GM18498 (cell line): Measurements from ENCODE around the gene RAC3.

Source experiments
- ATAC-seq: cut with Tn5 transposase; IDR thresholded peaks from one replicate; pipeline ENCODE4 v1.9.1; 2021; ENCODE audit warnings: mild to moderate bottlenecking, moderate library complexity; ENCODE audit not compliant: unreplicated experiment

The RAC3 gene

GRCh38 chr17:82011617-82012187 is 19.8 kb upstream of the RAC3 start:
- ATAC-seq, result no peak

- ATAC-seq, result no peak
Observed at GRCh38 chr17:82012261-82012639, 19.2 kb upstream of the RAC3 start.

- no peak for ATAC-seq
Observed at GRCh38 chr17:82012640-82013295, 18.7 kb upstream of the RAC3 start.

GRCh38 chr17:82013341-82013740 is 18.1 kb upstream of the RAC3 start:
- no peak for ATAC-seq

- no peak for ATAC-seq
Observed at GRCh38 chr17:82013772-82014321, 17.6 kb upstream of the RAC3 start.

- ATAC-seq, result no peak
Observed at GRCh38 chr17:82014432-82014831, 17.0 kb upstream of the RAC3 start.

GRCh38 chr17:82014971-82015310 is 16.5 kb upstream of the RAC3 start:
- ATAC-seq, result no peak

- ATAC-seq, result no peak
Observed at GRCh38 chr17:82015311-82015971, 16.0 kb upstream of the RAC3 start.

- ATAC-seq, result no peak
Observed at GRCh38 chr17:82016061-82016874, 15.2 kb upstream of the RAC3 start.

- ATAC-seq, result no peak
Observed at GRCh38 chr17:82016875-82017459, 14.5 kb upstream of the RAC3 start.

- ATAC-seq, result no peak
Observed at GRCh38 chr17:82017612-82018151, 13.8 kb upstream of the RAC3 start.

GRCh38 chr17:82018152-82018988 is 13.1 kb upstream of the RAC3 start:
- no peak for ATAC-seq

- ATAC-seq, result no peak
Observed at GRCh38 chr17:82018989-82019689, 12.3 kb upstream of the RAC3 start.

- ATAC-seq, result no peak
Observed at GRCh38 chr17:82019690-82020571, 11.5 kb upstream of the RAC3 start.

- no peak for ATAC-seq
Observed at GRCh38 chr17:82020572-82021106, 10.8 kb upstream of the RAC3 start.

- ATAC-seq, result no peak
Observed at GRCh38 chr17:82021107-82021899, 10.2 kb upstream of the RAC3 start.

GRCh38 chr17:82021900-82022309 is 9.6 kb upstream of the RAC3 start:
- no peak for ATAC-seq
